Left ventricle myocardium superior (tissue), 1 donor: ENCODE data around the gene CTIF. TPM values are rescaled to one million over a fixed set of nuclear protein-coding genes. Genes with fewer than 3 reads are reported as not detected.

Source experiments
- ATAC-seq: fragments of 200-7000 bp; cut with Tn5 transposase; one replicate; pipeline ENCODE4 v1.9.1; 2020; ENCODE audit warnings: mild to moderate bottlenecking, moderate library complexity
- DNase-seq: peaks from one replicate; pipeline ENCODE4 v3.0.0-alpha.2; 2020
- intact Hi-C: fragments of 100-400 bp; cut with micrococcal nuclease; formaldehyde crosslinking; loops from one replicate; pipeline ENCODE4 v1.11.0; 2022
- total RNA-seq: library from RNA; stranded (reverse); fragmentation: NEBNext Ultra II Directional; extraction: Animal tissue kit (Norgen Biotek cat#: 25700); gene quantifications from one replicate; pipeline ENCODE4 v1.2.1, GENCODE V29; 2021
- donor health status: DM: no; HTN: yes; CAD: no; lungs with severe emphysema.

The CTIF gene
- total RNA-seq, 1 donor from 2014 or later = 59.9 TPM

DNA sequence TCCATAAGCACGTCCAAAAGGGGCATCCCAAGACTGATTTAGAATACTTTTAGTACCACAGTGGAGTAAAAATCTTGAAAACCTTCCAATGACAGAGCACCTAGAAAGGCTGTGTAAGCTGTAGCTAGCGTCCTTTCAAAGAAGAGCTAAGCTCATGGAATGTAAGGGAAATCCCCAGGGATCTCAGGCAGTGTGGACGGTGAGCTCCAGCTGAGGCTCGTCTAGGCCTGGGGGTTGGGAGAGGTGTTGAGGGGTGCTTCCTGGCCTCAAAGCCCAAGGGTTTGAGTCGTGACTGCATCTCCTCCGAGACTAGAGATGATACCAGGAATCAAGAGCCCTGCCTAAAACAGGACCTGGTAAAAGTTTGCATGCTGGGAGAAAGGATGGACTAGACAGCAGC lies 7.6 kb downstream of the CTIF start:
- DNase-seq = no peak
- ATAC-seq = no peak
- intact Hi-C loops = loop anchor here (10.0 kb wide), 2 partner anchors 58 to 62 kb away; no protein-coding TSS in a partner anchor

DNA sequence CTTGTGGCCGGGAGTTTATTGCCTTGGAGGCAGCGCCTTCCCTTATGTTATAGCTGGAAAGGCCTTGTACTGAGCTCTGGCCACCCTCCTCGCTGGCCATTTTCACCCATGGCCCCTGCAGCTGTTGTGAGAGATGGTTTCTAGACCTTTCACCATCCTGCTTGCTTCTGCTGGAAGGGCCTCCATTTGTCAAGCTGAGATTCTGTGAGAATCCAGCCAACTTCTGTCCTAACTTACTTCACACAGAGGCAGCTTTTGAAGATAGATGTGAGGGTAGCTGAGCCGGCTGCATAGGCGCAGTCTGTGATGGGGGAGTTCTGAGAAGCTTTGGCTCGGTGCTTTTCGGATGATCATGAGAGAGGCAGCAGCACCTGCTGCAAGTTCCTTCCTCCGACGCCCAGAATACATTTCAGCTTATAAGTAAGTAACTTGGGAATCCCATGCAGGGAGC lies 8.7 kb downstream of the CTIF start:
- DNase-seq = no peak
- no peak for ATAC-seq
- intact Hi-C loops = loop anchor here (10.0 kb wide), 2 partner anchors 57 to 63 kb away; no protein-coding TSS in a partner anchor

DNA sequence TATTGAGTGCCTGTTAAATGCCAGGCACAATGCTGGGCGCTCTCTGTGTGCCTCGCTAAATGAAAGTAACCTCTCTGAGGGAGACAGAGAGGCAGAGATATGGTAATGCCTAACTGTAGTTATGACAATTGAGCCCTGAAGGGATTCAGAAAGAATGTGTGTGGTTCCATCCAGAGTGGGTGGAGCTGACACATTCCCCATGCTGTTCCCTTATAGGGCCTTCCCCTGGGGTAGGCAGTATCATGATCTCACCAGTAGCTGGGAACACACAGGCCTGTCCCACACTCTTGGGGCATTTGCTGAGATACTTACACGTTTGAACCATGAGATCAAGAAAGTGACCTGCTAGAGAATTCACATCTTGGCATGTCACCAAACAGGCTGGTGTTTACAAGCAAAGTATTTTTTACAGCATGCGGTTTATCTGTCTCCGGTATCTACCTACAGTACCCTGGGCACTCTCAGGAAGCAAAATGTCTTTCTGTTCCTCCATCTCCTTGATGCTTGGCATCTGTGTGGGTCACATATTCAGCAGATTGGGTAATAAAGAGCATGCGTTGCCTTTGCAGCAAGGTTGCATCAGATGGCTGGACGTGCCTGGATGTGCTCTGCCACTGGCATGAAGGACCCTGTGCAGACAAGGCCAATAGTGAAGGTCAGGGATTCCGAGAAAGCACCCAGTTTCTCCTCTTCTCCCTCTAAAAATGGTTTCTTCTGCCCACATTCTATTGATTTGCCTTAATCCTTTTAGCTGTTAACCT lies 9.4 kb downstream of the CTIF start:
- intact Hi-C loops = loop anchor here (10.0 kb wide), 2 partner anchors 57 to 63 kb away; no protein-coding TSS in a partner anchor
- peak; percentile 45 for DNase-seq
- ATAC-seq = peak; percentile 79

DNA sequence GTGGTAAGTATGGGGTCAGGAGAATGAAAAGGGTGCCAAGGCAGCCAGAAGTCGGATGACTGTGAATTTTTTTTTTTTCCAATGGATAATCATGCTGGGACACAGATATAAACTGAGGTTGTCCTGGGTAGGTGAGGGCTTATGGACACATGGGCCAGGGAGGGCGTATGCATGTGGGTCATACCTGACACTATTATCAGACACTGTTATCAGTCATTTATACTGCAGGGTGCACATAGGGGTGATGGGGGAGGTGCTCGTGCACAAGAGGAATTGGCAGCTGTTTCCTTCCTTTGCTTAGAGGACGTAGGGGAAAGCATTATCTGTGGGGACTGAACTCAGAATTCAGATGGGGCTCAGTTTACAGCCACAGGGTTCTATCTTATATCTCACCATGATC lies 10.1 kb downstream of the CTIF start:
- DNase-seq = no peak
- intact Hi-C loops = loop anchor here (10.0 kb wide), 2 partner anchors 56 to 64 kb away; no protein-coding TSS in a partner anchor
- no peak for ATAC-seq

DNA sequence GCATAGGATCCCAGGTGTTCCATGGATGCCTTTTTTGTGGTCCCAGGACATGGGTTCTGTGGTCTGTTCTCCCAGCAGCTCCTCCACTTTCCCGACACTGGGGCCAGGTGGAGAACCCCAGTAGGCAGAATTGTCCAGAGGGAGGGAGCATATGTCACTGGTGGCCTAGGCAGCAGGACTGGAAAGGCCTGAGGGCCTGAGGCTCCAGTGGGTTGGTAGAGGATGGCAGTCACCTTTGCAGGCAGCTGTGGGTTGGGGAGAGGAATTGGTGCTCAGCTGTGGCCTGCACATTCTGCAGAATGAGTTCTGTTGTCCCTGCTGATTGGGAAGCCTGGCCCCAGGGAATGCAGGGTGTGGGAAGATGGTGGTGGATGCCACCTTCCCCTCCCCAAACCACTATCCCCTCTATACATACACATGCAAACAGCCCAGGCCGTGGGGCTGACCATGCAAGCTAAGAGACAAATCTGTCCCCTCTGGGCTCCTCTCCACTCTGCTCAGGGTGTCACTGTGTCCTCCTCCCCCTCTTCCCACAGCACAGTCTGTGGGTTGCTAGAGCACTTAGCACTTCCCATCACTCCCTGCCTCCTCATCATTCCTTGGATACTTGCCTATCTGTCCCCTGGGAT lies 11.4 kb downstream of the CTIF start:
- DNase-seq (no peak), ATAC-seq (no peak)
- intact Hi-C loops = no loop called here

GRCh38 chr18:48551100-48551499 lies 12.3 kb downstream of the CTIF start:
- ATAC-seq = no peak
- intact Hi-C loops = no loop called here
- no peak for DNase-seq

GRCh38 chr18:48552130-48552529 lies 13.3 kb downstream of the CTIF start:
- intact Hi-C loops = no loop called here
- DNase-seq (no peak), ATAC-seq (no peak)

- intact Hi-C loops = no loop called here
- no peak for ATAC-seq
- no peak for DNase-seq
Observed at GRCh38 chr18:48553236-48553635, 14.4 kb downstream of the CTIF start.

- ATAC-seq = no peak
- intact Hi-C loops = no loop called here
- no peak for DNase-seq
Observed at GRCh38 chr18:48554610-48555400, 16.0 kb downstream of the CTIF start.

DNA sequence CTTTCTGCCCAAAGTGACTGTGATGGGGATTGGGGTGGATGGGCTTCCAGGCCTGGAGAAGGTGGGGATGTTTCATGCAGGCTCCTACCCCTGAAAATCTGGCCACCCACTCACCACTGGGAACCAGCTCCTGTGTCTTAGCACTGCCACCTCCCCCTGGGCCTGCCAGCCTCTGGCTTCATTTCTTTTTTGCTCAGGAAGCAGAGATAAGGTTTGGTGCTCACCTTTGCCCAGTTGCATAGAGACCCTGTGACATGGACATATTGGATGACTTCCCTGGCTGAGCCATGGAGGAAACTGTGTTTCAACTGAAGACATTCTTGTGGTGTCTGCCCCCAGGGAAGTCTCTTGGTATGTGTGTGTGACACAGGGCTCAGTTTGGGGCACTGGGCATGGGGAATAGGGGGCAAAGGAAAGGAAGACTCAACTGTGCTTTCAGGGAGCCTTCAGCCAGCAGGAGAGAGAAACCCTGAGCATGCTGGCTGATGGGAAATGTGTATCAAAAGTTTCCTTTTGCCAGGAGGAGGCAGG lies 16.7 kb downstream of the CTIF start:
- intact Hi-C loops = no loop called here
- no peak for ATAC-seq
- DNase-seq = no peak

DNA sequence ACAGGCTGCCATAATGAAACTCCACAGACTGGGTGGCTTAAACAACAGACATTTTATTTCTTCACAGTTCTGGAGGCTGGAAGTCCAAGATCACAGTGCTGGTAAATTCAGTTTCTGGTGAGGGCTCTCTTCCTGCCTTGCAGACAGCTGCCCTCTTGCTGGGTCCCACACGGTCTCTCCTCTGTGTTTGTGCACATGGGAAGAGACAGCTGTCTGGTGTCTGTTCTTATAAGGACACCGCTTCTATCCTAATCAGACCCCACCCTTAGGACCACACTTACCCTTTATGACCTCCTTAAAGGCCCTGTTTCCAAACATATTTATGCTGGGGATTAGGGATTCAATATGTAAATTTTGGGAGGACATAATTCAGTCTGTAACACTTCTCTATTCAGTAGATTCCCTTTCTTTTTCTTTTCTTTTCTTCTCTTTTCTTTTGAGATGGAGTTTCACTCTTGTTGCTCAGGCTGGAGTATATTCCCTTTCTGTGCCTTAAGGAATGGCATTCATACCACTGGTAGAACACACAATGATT lies 18.9 kb downstream of the CTIF start:
- DNase-seq (no peak), ATAC-seq (no peak)
- intact Hi-C loops = no loop called here

GRCh38 chr18:48558248-48558647 lies 19.4 kb downstream of the CTIF start:
- DNase-seq (no peak), ATAC-seq (no peak)
- intact Hi-C loops = no loop called here

GRCh38 chr18:48560491-48560890 lies 21.7 kb downstream of the CTIF start:
- no peak for DNase-seq
- no peak for ATAC-seq
- intact Hi-C loops = no loop called here

GRCh38 chr18:48562075-48562474 lies 23.2 kb downstream of the CTIF start:
- no peak for DNase-seq
- intact Hi-C loops = no loop called here
- ATAC-seq = no peak

- DNase-seq (no peak), ATAC-seq (peak; percentile 47)
- intact Hi-C loops = no loop called here
Observed at GRCh38 chr18:48563027-48563426, 24.2 kb downstream of the CTIF start.

DNA sequence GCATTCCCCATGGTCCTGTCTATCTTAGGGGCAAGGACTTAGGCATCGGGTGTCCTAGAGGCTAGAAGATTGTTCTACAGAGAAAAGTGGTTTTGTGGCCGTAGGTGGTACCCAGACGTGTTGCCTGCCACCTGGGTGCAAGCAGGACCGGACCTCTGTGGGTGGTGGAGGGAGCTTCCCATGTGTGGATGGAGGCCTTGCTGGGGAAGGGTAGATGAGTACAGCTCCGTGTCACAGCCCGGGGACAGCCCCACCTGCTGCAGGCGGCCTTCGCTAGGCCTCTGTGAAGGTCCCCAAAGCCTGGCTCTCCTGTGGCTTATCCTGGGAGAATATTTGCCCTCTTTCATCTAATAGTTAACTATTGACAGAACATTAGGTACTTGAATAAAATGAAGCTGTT lies 25.3 kb downstream of the CTIF start:
- intact Hi-C loops = no loop called here
- no peak for ATAC-seq
- DNase-seq = no peak

DNA sequence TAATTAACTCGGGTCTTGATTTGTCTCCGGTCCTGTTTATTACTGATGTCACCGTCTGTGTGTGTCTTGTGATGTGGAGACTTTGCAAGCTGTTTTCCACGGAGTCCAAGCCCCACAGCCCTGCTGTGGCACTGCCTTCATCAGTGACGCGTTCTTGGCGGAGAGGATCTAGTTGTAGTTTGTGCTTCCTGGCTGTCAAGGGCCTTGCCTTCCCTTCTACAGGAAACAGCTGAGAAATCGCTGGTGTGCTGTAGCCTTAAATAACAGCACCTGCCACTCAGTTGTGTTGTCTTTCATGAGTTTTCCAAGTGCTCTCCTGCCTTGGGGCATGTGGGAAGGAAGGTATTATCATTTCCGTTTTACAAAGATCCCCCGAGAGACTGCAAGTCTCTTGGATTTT lies 26.3 kb downstream of the CTIF start:
- intact Hi-C loops = no loop called here
- peak; percentile 57 for ATAC-seq
- DNase-seq = no peak

DNA sequence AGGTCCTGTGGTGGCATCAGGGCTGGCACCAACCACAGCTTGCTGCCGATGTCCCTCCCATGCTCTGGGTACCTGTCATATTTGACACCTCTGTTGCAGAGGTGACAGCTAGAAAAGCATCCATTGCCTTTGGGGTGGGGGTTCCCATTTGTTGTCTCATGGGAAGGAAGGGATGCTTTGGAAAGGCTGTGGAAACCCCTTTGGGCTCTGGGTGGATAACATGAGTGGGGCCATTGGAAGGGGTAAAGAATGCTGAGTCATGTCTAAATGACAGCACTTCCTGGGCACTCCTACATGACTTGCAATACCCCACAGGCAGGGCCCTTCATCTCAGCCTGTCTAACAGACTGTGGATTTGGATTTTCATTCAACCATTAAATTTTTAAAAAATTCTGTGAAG lies 27.8 kb downstream of the CTIF start:
- intact Hi-C loops = no loop called here
- ATAC-seq (no peak), DNase-seq (no peak)

GRCh38 chr18:48567388-48567787 lies 28.6 kb downstream of the CTIF start:
- intact Hi-C loops = no loop called here

More at GRCh38 chr18:48567388-48567787, 28.6 kb downstream of the CTIF start:
- DNase-seq = no peak
- no peak for ATAC-seq
